Stimulated activated CD8-positive, alpha-beta memory T cell treated with anti-CD3 and anti-CD28 coated beads, Interleukin-12 subunit alpha, Interleukin-12 subunit beta, amount 100 ng/mL, for 24 hours (primary cell): Measurements from ENCODE around the gene TTC7B.
A peak's percentile ranks its signal among the peaks of the same experiment; 100 is the strongest.

ENCODE experiments used
- DNase-seq: peaks from one replicate; pipeline ENCODE4 v3.0.0-alpha.2; 2020; ENCODE audit errors: extremely low read depth

The TTC7B gene

GRCh38 chr14:90703841-90704737 lies 112.1 kb downstream of the TTC7B start:
- no peak for DNase-seq

DNA sequence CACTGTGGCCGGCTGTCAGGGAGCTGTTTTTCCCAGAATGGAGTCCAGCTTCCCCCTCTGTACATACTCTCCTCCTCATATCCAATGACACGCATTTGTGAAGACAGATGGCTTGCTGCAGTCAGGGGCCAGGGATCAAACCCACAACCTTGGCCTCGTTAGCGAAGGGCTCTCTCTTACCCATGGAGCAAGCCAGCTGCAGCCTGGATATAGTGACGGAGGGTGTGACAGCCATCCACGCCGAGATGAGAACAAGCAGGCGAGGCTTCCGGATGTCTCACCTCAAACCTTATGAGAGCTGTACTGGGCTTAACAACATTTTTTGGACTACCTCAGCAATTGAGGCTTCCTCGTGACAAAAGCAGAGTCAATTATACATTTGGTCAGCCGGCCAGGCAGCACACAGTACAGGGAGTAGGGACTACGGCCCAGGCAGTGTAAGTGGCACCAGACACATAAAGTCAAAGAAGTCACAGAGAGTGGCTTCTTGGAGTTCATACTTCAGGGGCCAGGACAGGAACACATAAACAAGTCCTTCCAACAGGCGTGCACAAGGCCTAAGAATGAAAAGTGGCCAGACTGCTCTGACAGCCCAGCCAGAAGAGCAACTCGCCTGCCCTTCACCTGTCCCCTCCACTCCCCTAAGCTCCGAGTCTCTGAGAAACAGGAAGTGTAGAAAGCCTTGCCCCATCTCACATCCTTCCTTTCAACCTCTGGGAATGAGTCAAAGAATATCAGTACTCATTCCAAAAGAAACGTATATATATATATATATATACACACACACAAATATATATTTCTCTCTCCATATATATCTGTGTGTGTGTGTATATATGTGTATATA lies 115.1 kb downstream of the TTC7B start:
- DNase-seq: no peak

- DNase-seq: no peak
Observed at GRCh38 chr14:90699016-90699415, 117.2 kb downstream of the TTC7B start.

- DNase-seq: no peak
Observed at GRCh38 chr14:90698379-90698869, 117.8 kb downstream of the TTC7B start.

DNA sequence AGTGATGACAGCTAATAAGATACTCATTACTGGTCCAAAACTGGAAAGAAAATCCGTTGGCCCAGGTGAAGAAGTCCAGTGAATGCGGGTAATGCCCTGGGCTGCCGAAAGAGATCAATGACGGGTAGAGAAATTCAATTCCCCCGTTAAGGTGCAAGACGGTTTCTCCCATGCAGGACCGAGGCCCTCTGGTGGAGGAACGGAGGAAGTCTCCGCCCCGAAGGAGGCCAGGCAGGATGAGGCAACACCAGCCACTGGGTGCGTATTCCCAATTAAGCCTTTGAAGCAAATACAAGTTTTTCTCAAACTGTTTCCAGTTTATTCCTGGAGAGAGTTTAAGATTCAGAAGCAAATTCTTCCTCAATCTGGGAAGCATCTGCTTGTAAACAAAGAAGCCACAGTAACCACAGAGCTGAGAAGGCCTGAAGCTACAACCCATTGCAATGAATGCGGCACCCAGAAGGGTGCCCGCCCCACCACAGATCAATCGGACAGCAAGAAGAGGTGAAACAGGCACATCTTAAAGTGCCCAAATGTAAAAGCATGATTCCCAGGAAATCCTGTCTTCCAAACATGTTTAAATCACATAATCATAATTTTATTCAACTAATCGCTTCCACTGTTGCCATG lies 118.5 kb downstream of the TTC7B start:
- DNase-seq: peak; percentile 36

DNA sequence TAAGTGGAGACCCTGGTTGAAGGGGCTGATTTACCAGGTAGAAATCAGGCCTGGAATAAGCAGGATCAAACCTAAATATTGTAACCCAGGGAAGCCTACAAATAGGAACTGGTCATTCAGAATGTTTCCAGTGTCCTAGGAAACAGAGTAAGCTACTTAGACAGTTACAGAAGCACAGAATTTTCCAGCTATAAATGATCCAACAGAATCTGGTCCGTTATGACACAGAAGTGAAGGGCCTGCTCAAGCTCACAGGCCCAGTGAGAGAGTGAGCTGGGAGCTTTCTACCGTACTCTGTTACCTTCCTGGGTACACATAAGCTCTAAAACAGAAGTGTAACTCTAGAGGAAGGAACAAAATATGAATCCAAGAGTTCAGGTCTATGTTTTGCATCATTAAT lies 119.1 kb downstream of the TTC7B start:
- no peak for DNase-seq

GRCh38 chr14:90696720-90697119 lies 119.5 kb downstream of the TTC7B start:
- no peak for DNase-seq

GRCh38 chr14:90695997-90696660 lies 120.1 kb downstream of the TTC7B start:
- no peak for DNase-seq

DNA sequence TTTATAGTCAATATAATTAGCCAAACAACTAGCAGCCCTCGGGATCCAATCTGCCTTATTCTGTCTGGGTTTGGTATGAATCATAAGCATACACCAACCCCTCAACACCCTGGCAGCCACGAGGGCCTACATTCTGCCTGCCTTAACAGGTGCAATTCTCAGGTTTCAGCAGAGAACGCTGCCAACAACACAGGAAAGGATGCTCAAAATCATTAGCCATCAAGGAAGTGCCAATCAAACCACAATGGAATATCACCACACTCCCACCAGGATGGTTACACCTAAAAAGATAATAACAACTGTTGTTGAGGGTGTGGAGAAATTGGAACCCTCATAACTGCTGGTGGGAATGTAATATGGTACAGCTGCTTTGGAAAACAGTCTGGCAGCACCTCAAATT lies 122.8 kb downstream of the TTC7B start:
- no peak for DNase-seq

- DNase-seq: no peak
Observed at GRCh38 chr14:90692826-90693225, 123.4 kb downstream of the TTC7B start.

GRCh38 chr14:90692061-90692460 lies 124.2 kb downstream of the TTC7B start:
- DNase-seq: no peak

DNA sequence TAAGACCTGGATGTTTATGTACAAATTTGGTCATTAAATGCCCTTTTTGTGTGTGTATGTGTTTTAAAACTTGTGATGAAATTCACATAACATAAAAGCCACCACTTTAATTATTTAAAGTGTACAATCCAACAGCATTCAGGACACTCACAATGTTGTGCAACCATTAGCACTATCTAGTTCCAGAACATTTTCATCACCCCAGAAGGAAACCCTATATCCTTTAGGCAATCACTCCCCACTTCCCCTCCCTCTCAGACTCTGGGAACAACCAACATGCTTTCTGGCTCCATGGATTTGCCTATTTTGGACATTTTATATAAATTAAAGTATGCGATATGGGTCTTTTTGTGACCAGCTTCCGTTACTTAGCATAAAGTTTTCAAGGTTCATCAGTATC lies 124.6 kb downstream of the TTC7B start:
- DNase-seq: no peak

DNA sequence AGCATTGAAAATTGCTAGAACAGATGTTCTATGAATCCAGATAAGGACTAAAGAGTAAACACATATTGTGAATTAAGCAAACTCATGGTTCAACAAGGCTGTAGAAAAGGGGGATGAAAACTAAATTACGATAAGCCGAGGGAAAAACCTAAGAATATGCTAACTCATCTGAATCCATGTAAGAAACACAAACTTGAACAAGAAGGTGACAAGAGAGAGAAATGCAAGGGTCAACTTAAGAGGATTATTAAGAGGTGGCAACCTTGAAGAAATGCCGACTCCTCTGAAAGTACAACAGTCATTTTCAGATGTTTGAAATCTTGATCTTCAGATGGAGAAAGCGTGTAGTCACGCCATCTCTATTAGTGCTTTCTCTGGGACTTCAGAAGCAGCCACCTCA lies 128.6 kb downstream of the TTC7B start:
- DNase-seq: no peak

DNA sequence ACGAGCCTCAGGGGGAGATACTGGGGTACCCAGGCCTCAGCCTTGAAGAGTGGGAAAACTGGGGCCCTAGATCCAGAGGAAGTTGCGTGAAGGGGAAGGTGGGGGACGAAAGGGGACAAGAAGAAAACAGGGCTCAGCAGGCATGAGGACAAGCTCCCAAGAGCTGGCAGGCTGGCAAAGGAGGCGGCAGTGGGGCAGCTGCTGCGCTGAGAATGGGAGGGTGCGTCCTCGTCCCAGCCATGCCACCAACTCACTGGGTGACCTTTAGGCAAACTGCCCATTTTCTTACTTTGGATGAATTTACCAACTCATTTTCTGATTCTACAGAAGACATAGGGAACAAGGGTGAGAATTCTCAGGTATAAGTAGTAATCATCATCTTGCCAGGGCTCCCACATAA lies 133.6 kb downstream of the TTC7B start:
- no peak for DNase-seq

DNA sequence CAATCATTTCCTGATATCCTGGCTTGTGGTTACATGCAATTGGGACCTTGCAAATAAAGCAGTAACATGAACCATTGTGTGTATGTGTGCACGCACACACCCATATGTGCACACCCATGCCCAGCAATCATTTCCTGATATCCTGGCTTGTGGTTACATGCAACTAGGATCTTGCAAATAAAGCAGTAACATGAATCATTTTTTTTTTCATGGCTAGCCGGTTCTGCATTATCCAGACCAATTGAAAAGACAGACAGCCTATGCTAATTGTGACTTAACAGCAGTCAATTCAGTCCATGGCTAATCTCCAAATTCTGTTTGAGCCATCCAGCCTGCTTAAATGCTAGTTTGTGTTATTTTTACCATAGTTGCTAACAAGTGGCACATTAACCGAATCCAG lies 134.3 kb downstream of the TTC7B start:
- DNase-seq: no peak

GRCh38 chr14:90678846-90679362 lies 137.3 kb downstream of the TTC7B start:
- no peak for DNase-seq

- DNase-seq: no peak
Observed at GRCh38 chr14:90678420-90678819, 137.8 kb downstream of the TTC7B start.

DNA sequence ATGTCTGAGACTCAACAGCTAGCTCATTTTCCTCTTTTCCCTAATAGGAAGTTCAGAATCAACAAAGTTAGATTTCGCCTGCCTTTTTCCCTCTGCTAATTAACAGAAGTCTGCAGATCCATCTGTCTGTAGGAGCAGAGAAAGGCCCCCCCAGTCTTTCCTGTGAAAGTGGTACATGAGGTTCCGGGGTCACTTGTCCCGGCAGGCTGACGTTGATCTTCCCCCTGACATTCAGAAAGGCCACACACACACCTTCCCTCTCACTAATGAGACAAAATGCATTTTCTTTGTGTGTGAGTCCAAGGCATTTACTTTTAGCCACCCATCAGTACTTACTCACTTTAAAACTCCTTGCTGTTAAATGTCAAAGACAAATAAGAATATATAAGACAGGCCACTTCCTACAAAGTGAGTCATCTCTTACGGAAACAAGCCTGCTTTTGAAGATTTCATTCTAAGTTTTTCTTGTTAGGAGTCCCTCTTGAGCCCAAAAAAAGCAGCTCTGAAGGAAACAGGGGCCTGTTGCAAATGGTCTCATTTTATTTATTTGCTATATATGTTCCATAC lies 138.7 kb downstream of the TTC7B start:
- DNase-seq: no peak

DNA sequence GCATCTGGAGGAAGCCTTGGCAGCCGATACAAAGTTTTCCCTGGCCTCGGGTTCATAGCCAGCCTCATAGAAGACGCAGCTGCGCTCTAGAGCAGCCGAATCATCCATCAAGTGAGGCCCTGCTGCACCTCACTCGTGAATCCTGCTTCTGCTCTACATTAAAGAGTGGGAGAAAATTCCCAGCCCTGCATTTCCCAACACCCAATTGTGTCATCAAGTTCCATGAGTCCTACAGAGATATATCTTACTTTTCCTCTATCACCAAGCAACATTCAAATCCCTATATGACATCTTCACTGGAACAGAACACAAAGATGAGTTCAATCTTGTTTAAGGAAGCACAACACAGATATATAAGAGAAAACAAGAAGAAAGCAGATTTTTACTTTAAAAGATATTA lies 139.3 kb downstream of the TTC7B start:
- no peak for DNase-seq

DNA sequence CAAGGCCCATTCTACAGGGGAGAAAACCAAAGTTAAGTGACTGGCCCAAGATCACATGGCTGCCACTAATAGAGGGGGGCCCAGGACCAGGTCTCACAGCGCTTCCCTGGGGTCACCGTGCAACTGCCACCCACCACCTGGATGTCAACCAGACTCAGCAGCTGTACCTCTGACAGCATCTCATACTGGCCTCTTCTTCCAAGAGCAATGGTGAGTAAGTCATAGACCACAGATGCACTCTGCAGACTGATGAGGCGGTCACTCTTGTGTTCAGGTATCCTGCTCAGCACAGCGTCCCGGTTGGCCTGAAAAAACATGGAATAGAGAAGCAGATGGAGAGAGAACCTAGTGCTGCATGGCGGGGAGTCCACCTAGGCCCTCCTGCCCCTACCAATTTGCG lies 139.9 kb downstream of the TTC7B start:
- no peak for DNase-seq

- no peak for DNase-seq
Observed at GRCh38 chr14:90675399-90675798, 140.8 kb downstream of the TTC7B start.
